A549 (cell line): ENCODE measurements around the gene SNAI3. TPM values are rescaled to one million over a fixed set of nuclear protein-coding genes. Genes with fewer than 3 reads are reported as not detected.

Source experiments
- ATAC-seq, 2 experiments: fragments of 200-7000 bp in 1 of 2; fragments of >200 bp in 1 of 2; cut with Nextera tagmentation in 1 of 2; cut with Tn5 transposase in 1 of 2; 3 replicates each; pipeline versions ENCODE4 v1.8.0 to v1.9.1; 2018 to 2020; ENCODE audit warnings: mild to moderate bottlenecking in 1 of 2, moderate library complexity in 1 of 2
- CTCF ChIA-PET: fragments of 300-600 bp; sonication (Branson Sonifier 250); formaldehyde crosslinking; extraction: SDS; loops from one replicate; lab custom pipeline; 2021; ENCODE audit warnings: antibody characterized with exemption, inconsistent platforms; lab: Yijun Ruan, JAX
- POLR2A ChIA-PET: fragments of 350-600 bp; formaldehyde crosslinking; extraction: SDS; loops from one replicate; lab custom pipeline; 2021; ENCODE audit warnings: antibody characterized with exemption, inconsistent platforms; lab: Yijun Ruan, JAX
- DNase-seq, 2 experiments: peaks; one replicate each; pipeline versions ENCODE4 v3.0.0 to v3.0.0-alpha.2; 2011 to 2016; ENCODE audit warnings: low read depth in 1 of 2, low spot score in 1 of 2
- FAIRE-seq: peaks from 2 replicates; lab custom pipeline; 2011; peaks lifted over from hg19 to GRCh38; lab: Jason Lieb, UNC
- H3K27ac ChIP-seq, 2 experiments: fragments of >200 bp; sonication (Bioruptor Twin); formaldehyde crosslinking; 3 replicates each; pipeline ENCODE4 v1.5.1; 2016 to 2017
- H3K4me1 ChIP-seq: fragments of >200 bp; sonication (Bioruptor Twin); formaldehyde crosslinking; 3 replicates; pipeline ENCODE4 v1.6.1; 2016
- H3K4me2 ChIP-seq: fragments of >200 bp; sonication (Bioruptor Twin); formaldehyde crosslinking; 3 replicates; pipeline ENCODE4 v1.6.1; 2016
- H3K4me3 ChIP-seq: fragments of >200 bp; sonication (Bioruptor Twin); formaldehyde crosslinking; 3 replicates; pipeline ENCODE4 v1.5.1; 2016
- H3K9me3 ChIP-seq: fragments of >200 bp; sonication (Bioruptor Twin); formaldehyde crosslinking; 3 replicates; pipeline ENCODE4 v1.6.1; 2016
- CBX2 ChIP-seq: fragments of 200-600 bp; sonication (generic); IDR thresholded peaks from 2 replicates; pipeline ENCODE4 v1.6.1; 2016; ENCODE audit warnings: low read depth, mild to moderate bottlenecking, borderline replicate concordance
- CBX8 ChIP-seq: fragments of 200-600 bp; sonication (generic); IDR thresholded peaks from 2 replicates; pipeline ENCODE4 v1.6.1; 2016
- CHD4 ChIP-seq: fragments of 200-600 bp; sonication (generic); IDR thresholded peaks from 2 replicates; pipeline ENCODE4 v1.6.1; 2016; ENCODE audit warnings: antibody characterized with exemption, mild to moderate bottlenecking, borderline replicate concordance
- FOSL2 ChIP-seq, 2 experiments: fragments of 450-650 bp in 1 of 2; fragments of >200 bp in 1 of 2; sonication (Bioruptor Twin) in 1 of 2; formaldehyde crosslinking; IDR thresholded peaks; 2 replicates each; pipeline versions ENCODE4 v1.5.0 to v1.6.1; 2016 to 2020; ENCODE audit warnings: mild to moderate bottlenecking in 1 of 2, moderate library complexity in 1 of 2
- FOXS1 ChIP-seq: fragments of 250-450 bp; sonication (Bioruptor Pico); IDR thresholded peaks from 2 replicates; pipeline ENCODE4 v1.5.0; 2020; ENCODE audit warnings: mild to moderate bottlenecking, moderate library complexity
- HDAC2 ChIP-seq: fragments of 200-600 bp; sonication (generic); IDR thresholded peaks from 2 replicates; pipeline ENCODE4 v1.6.1; 2016
- HEYL ChIP-seq: fragments of 250-450 bp; sonication (Bioruptor Pico); IDR thresholded peaks from 2 replicates; pipeline ENCODE4 v1.8.0; 2021; ENCODE audit warnings: mild to moderate bottlenecking, moderate library complexity
- HOXB13 ChIP-seq: fragments of 250-450 bp; sonication (Bioruptor Pico); IDR thresholded peaks from 2 replicates; pipeline ENCODE4 v1.5.0; 2020; ENCODE audit warnings: low read depth, mild to moderate bottlenecking, moderate library complexity
- HOXB5 ChIP-seq: fragments of 250-450 bp; sonication (Bioruptor Pico); IDR thresholded peaks from 2 replicates; pipeline ENCODE4 v1.5.0; 2020; ENCODE audit warnings: mild to moderate bottlenecking, moderate library complexity
- JUNB ChIP-seq: fragments of >200 bp; sonication (Bioruptor Twin); formaldehyde crosslinking; IDR thresholded peaks from 2 replicates; pipeline ENCODE4 v1.6.1; 2016
- KDM1A ChIP-seq: fragments of 200-600 bp; sonication (generic); IDR thresholded peaks from 2 replicates; pipeline ENCODE4 v1.6.1; 2016; ENCODE audit warnings: low read depth, mild to moderate bottlenecking
- KDM5A ChIP-seq: fragments of 200-600 bp; sonication (generic); IDR thresholded peaks from 2 replicates; pipeline ENCODE4 v1.6.1; 2016; ENCODE audit warnings: antibody characterized with exemption, mild to moderate bottlenecking
- NPAS2 ChIP-seq: fragments of 250-450 bp; sonication (Bioruptor Pico); IDR thresholded peaks from 2 replicates; pipeline ENCODE4 v1.8.0; 2022; ENCODE audit warnings: mild to moderate bottlenecking, moderate library complexity, borderline replicate concordance
- NR3C1 ChIP-seq: fragments of >200 bp; sonication (Bioruptor Twin); formaldehyde crosslinking; IDR thresholded peaks from 3 replicates; pipeline ENCODE4 v1.6.1; 2017
- PHF8 ChIP-seq: fragments of 200-600 bp; sonication (generic); IDR thresholded peaks from 2 replicates; pipeline ENCODE4 v1.6.1; 2016; ENCODE audit warnings: low read depth, mild to moderate bottlenecking, antibody characterized with exemption, moderate library complexity, borderline replicate concordance
- POLR2AphosphoS2 ChIP-seq: conservative IDR thresholded peaks from 2 replicates; pipeline ENCODE4 v1.6.1; 2012; ENCODE audit warnings: low read length, improper control_type of control experiment, inconsistent platforms
- RARB ChIP-seq: fragments of 250-450 bp; sonication (Bioruptor Pico); IDR thresholded peaks from 2 replicates; pipeline ENCODE4 v1.8.0; 2021; ENCODE audit warnings: mild to moderate bottlenecking, moderate library complexity
- RFX5 ChIP-seq: fragments of 450-650 bp; IDR thresholded peaks from 2 replicates; pipeline ENCODE4 v1.7.1; 2014; ENCODE audit warnings: antibody characterized with exemption, mild to moderate bottlenecking, moderate library complexity
- TFCP2L1 ChIP-seq: fragments of 250-450 bp; sonication (Bioruptor Pico); IDR thresholded peaks from 2 replicates; pipeline ENCODE4 v1.5.0; 2021; ENCODE audit warnings: mild to moderate bottlenecking
- WGBS: methylation state at CpG from one replicate; pipeline ENCODE4 v1.1.6; 2017; ENCODE audit errors: missing lambda C conversion rate; 5-methylcytosine and 5-hydroxymethylcytosine counted together
- polyA plus RNA-seq, 4 experiments: library from polyadenylated mRNA; depleted of rRNA in 3 of 4; stranded (reverse); fragments of >200 nt; fragmentation: RNase III in 1 of 4; extraction: RNeasy Plus Mini Kit Qiagen cat#74134 plus additional on column Dnase treatment in 1 of 4; gene quantifications; 2 replicates in 3 of 4; 3 replicates in 1 of 4; pipeline ENCODE4 v1.2.3, GENCODE V29; 2011 to 2017
- TF ChIP-seq, protein P1 (sequence below): fragments of >200 bp; sonication (Bioruptor Twin); formaldehyde crosslinking; IDR thresholded peaks from 3 replicates; pipeline ENCODE4 v1.6.1; 2016
- TF ChIP-seq, protein P2 (sequence below): fragments of 250-450 bp; sonication (Bioruptor Pico); IDR thresholded peaks from 2 replicates; pipeline ENCODE4 v1.5.0; 2020; ENCODE audit warnings: low read depth, mild to moderate bottlenecking, moderate library complexity
- TF ChIP-seq, protein P3 (sequence below): IDR thresholded peaks from 2 replicates; pipeline ENCODE4 v1.6.1; 2012
- TF ChIP-seq, protein P4 (sequence below): IDR thresholded peaks from 2 replicates; pipeline ENCODE4 v1.6.1; 2012
- TF ChIP-seq, protein P5 (sequence below): fragments of >200 bp; sonication (Bioruptor Twin); formaldehyde crosslinking; IDR thresholded peaks from 3 replicates; pipeline ENCODE4 v1.5.1; 2016
- TF ChIP-seq, protein P6 (sequence below): IDR thresholded peaks from 2 replicates; pipeline ENCODE4 v1.6.1; 2012; ENCODE audit warnings: low read depth, borderline replicate concordance
- TF ChIP-seq, protein P7 (sequence below): fragments of 450-650 bp; IDR thresholded peaks from 2 replicates; pipeline ENCODE4 v1.6.1; 2014; ENCODE audit warnings: antibody characterized with exemption
- TF ChIP-seq, protein P8 (sequence below): fragments of 150-350 bp; IDR thresholded peaks from 2 replicates; pipeline ENCODE4 v1.6.1; 2014; ENCODE audit warnings: low read depth, mild to moderate bottlenecking, low read length

SNAI3 gene
- polyA plus RNA-seq, 2 of the 4 experiments (the other 2 are of a cell fraction), result not detected

DNA sequence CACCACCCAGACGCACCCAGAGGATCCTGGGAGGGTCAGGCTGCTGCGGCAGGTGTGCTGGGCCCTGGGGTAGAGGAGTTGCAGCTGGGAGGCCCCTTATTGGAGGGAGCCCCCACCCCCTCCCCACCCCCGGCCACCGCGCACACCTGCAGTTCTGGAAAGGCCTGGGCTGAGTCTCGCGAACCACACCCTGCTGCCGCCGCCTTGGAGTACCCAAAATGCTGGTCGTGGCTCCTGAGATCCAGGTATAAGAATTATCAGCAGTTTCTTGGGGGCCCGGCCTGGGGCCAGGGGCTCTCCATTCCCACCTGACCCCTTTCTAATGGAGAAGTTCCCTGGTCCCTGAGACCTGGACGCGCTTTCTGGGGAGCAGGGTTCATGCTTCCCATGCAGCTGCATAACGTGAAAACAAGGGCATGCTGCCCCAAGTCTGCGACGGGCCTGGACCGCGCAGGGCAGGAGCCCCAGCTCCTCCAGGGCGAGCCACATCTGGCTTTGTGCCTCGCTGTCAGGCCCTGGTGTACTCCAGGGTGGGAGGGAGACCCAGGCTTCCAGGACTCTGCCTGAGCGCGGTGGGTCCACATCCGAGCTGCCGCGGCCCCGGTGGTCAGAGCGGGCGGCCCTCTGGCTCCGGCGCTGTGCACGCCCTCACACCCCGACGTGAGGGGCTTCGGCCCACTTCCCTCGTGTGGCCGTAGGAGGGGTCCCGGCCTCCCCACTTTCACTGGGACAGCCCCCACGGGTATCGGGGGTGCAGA, 7.3 kb upstream of the SNAI3 start:
- DNase-seq (no peak), FAIRE-seq (no peak), ATAC-seq (no peak)
- CTCF ChIA-PET, result no interaction called here
- Histone ChIP-seq H3K4me2 (no peak overlapping the region), H3K4me3 (no peak overlapping the region), H3K27ac (no peak overlapping the region), H3K4me1 (no peaks in the 10 kb centered on the region), H3K9me3 (no peaks in the 10 kb centered on the region)
- TF ChIP-seq, protein P1, sequence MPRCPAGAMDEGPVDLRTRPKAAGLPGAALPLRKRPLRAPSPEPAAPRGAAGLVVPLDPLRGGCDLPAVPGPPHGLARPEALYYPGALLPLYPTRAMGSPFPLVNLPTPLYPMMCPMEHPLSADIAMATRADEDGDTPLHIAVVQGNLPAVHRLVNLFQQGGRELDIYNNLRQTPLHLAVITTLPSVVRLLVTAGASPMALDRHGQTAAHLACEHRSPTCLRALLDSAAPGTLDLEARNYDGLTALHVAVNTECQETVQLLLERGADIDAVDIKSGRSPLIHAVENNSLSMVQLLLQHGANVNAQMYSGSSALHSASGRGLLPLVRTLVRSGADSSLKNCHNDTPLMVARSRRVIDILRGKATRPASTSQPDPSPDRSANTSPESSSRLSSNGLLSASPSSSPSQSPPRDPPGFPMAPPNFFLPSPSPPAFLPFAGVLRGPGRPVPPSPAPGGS, result no peak
- TF ChIP-seq, protein P2, sequence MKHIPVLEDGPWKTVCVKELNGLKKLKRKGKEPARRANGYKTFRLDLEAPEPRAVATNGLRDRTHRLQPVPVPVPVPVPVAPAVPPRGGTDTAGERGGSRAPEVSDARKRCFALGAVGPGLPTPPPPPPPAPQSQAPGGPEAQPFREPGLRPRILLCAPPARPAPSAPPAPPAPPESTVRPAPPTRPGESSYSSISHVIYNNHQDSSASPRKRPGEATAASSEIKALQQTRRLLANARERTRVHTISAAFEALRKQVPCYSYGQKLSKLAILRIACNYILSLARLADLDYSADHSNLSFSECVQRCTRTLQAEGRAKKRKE, result no peak
- no peak for TF ChIP-seq TFCP2L1 (CRISPR knock-in tag)
- TF ChIP-seq, protein P3, sequence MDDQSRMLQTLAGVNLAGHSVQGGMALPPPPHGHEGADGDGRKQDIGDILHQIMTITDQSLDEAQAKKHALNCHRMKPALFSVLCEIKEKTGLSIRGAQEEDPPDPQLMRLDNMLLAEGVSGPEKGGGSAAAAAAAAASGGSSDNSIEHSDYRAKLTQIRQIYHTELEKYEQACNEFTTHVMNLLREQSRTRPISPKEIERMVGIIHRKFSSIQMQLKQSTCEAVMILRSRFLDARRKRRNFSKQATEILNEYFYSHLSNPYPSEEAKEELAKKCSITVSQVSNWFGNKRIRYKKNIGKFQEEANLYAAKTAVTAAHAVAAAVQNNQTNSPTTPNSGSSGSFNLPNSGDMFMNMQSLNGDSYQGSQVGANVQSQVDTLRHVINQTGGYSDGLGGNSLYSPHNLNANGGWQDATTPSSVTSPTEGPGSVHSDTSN, result no peak
- no peak for TF ChIP-seq KDM5A
- TF ChIP-seq, protein P4, sequence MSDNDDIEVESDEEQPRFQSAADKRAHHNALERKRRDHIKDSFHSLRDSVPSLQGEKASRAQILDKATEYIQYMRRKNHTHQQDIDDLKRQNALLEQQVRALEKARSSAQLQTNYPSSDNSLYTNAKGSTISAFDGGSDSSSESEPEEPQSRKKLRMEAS, result no peak
- TF ChIP-seq RFX5, result no peak
- TF ChIP-seq, protein P5, sequence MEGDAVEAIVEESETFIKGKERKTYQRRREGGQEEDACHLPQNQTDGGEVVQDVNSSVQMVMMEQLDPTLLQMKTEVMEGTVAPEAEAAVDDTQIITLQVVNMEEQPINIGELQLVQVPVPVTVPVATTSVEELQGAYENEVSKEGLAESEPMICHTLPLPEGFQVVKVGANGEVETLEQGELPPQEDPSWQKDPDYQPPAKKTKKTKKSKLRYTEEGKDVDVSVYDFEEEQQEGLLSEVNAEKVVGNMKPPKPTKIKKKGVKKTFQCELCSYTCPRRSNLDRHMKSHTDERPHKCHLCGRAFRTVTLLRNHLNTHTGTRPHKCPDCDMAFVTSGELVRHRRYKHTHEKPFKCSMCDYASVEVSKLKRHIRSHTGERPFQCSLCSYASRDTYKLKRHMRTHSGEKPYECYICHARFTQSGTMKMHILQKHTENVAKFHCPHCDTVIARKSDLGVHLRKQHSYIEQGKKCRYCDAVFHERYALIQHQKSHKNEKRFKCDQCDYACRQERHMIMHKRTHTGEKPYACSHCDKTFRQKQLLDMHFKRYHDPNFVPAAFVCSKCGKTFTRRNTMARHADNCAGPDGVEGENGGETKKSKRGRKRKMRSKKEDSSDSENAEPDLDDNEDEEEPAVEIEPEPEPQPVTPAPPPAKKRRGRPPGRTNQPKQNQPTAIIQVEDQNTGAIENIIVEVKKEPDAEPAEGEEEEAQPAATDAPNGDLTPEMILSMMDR, result no peak
- no peak for TF ChIP-seq CHD4
- no peak for TF ChIP-seq CBX2
- TF ChIP-seq HDAC2, result no peak
- no peak for TF ChIP-seq PHF8
- TF ChIP-seq NR3C1, result no peak
- no peak for TF ChIP-seq FOXS1 (CRISPR knock-in tag)
- TF ChIP-seq CBX8, result no peak
- TF ChIP-seq JUNB, result no peak
- no peak for TF ChIP-seq NPAS2 (CRISPR knock-in tag)
- TF ChIP-seq FOSL2 (IDR thresholded peaks at IDR 0.05), result no peak
- TF ChIP-seq FOSL2 (CRISPR knock-in tag; IDR thresholded peaks at IDR 0.05), result no peak
- no peak for TF ChIP-seq HOXB13 (CRISPR knock-in tag)
- no peak for TF ChIP-seq RARB (CRISPR knock-in tag)
- WGBS, result 67% methylated on average over 27 of the region's 39 CpGs
- POLR2A ChIA-PET, result no interaction called here

DNA sequence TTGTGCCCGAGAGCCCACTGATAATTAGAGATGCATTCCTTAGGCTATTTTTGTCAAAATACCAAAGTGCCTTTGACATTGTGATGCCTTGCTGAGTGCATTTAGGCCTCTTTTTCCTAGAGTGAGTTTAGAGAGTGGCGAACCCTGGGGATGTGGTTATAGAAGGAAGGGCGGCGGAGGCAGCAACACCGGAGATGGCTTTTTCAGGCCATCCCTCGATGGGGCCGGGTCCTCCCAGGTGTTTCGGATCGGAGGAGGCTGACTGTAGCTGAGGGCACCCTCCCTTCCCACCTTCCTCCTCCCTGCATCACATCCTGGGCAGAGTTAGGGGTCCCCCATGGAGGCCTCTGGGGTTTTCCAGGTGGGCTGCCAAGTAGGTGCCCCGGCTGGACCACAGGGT, 6.6 kb upstream of the SNAI3 start:
- ChIA-PET POLR2A (no interaction called here), CTCF (interaction anchor here (0.7 kb wide), 1 partner anchor 65 kb away, joined by 3 read pairs; no protein-coding TSS in a partner anchor)
- DNase-seq (no peak), FAIRE-seq (no peak), ATAC-seq (no peak)
- Histone ChIP-seq H3K4me1 (no peaks in the 10 kb centered on the region), H3K4me3 (no peak overlapping the region), H3K9me3 (no peaks in the 10 kb centered on the region), H3K27ac (no peak overlapping the region), H3K4me2 (no peak overlapping the region)
- WGBS, result 91% methylated on average over 10 of the region's 10 CpGs
- TF ChIP-seq, protein P6, sequence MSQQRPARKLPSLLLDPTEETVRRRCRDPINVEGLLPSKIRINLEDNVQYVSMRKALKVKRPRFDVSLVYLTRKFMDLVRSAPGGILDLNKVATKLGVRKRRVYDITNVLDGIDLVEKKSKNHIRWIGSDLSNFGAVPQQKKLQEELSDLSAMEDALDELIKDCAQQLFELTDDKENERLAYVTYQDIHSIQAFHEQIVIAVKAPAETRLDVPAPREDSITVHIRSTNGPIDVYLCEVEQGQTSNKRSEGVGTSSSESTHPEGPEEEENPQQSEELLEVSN, result no peak
- TF ChIP-seq FOSL2 (IDR thresholded peaks at IDR 0.05) (no peak), FOSL2 (CRISPR knock-in tag; IDR thresholded peaks at IDR 0.05) (no peak), KDM5A (no peak), CBX2 (no peak), POLR2AphosphoS2 (no peak), FOXS1 (CRISPR knock-in tag) (no peak), TFCP2L1 (CRISPR knock-in tag) (no peak), HEYL (CRISPR knock-in tag) (no peak), KDM1A (no peak), HOXB5 (no peak), RFX5 (no peak)
- TF ChIP-seq, protein P7, sequence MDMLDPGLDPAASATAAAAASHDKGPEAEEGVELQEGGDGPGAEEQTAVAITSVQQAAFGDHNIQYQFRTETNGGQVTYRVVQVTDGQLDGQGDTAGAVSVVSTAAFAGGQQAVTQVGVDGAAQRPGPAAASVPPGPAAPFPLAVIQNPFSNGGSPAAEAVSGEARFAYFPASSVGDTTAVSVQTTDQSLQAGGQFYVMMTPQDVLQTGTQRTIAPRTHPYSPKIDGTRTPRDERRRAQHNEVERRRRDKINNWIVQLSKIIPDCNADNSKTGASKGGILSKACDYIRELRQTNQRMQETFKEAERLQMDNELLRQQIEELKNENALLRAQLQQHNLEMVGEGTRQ, result no peak
- TF ChIP-seq, protein P8, sequence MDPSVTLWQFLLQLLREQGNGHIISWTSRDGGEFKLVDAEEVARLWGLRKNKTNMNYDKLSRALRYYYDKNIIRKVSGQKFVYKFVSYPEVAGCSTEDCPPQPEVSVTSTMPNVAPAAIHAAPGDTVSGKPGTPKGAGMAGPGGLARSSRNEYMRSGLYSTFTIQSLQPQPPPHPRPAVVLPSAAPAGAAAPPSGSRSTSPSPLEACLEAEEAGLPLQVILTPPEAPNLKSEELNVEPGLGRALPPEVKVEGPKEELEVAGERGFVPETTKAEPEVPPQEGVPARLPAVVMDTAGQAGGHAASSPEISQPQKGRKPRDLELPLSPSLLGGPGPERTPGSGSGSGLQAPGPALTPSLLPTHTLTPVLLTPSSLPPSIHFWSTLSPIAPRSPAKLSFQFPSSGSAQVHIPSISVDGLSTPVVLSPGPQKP, result no peak
- TF ChIP-seq, protein P1, result no peak
